ENCODE data around the gene BCLAF1. TPM values are rescaled to one million over a fixed set of nuclear protein-coding genes. Genes with fewer than 3 reads are reported as not detected.
"Not testable (repeated sequence)": the region's sequence is repeated elsewhere in the genome, so short reads cannot be mapped to it uniquely, and the experiment has no call there.

The BCLAF1 gene
- total and polyA plus RNA-seq, 2 donors (not counting 1 experiment from before 2014, with no cell fraction given) = 39.3 to 268 TPM

DNA sequence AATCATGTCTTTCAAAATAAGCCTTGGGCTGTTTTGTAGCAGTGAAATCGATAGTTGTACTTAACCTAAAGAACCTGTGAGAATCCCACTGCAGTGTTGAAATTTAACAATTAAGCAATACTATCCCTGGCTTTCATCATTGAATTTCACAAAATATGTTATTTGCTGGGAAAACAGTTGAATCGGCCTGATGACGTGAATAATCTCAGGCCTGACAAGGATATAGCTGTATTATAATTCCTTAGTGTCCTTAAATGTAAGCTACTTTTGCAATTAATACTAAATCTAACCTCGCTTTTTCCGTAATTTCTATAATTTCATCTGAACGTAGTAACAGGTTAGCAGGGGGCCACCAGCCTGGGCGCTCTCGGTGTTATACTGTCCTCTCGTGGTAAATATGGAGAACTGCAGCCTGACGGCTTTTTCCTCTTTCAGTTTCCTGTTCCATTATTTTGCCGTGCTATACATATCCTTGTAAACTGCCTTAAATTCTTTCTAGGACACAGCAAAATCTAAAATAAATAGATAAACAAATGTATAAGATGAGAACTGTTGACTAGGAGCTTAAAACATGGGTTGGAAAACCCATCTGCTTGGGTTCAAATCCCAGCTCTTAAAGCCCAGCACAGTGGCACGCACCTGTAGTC, 63.5 kb downstream of the BCLAF1 start:
- Histone ChIP-seq H3K9me3 (ENCODE audit: control extremely low read depth in 1 of 3, control insufficient read depth in 2 of 3, insufficient read depth in 1 of 3, low read length in 2 of 3) (no peaks in the 10 kb centered on the region), H3K36me3 (replicated peaks in 1 of 2; ENCODE audit: control extremely low read depth in 1 of 2, control insufficient read depth in 1 of 2, extremely low read depth in 1 of 2, insufficient read depth in 2 of 2, low read length in 1 of 2) (no peaks in the 10 kb centered on the region), H4K20me1 (ENCODE audit: control insufficient read depth, insufficient read depth, low read length, poor library complexity, severe bottlenecking) (no peaks in the 10 kb centered on the region), H3K4me3 (ENCODE audit: control extremely low read depth in 1 of 5, extremely low read depth in 1 of 5, insufficient read depth in 1 of 5, low read depth in 2 of 5, low read length in 4 of 5) (peak overlapping the region in 3 of 5 experiments; percentile 25 to 49 (median 38)), H3K9ac (ENCODE audit: low read length) (peak overlapping the region; percentile 53), H3K4me2 (replicated peaks; ENCODE audit: low read depth, low read length, poor library complexity, severe bottlenecking) (peak overlapping the region; percentile 74), H3K4me1 (ENCODE audit: control insufficient read depth in 2 of 2, insufficient read depth in 2 of 2, low read length in 2 of 2) (peaks cover 10 to 14% of the 10 kb centered on the region in 2 donors), H3K79me2 (ENCODE audit: control insufficient read depth, insufficient read depth, low read length) (no peaks in the 10 kb centered on the region), H3K27ac (ENCODE audit: low read length in 2 of 2) (no peak overlapping the region), H3K27me3 (replicated peaks in 1 of 4; ENCODE audit: control extremely low read depth in 1 of 4, control insufficient read depth in 3 of 4, insufficient read depth in 4 of 4, low read length in 3 of 4) (no peaks in the 10 kb centered on the region), H2AFZ (ENCODE audit: insufficient read depth, low read depth, low read length, poor library complexity, severe bottlenecking) (peak overlapping the region; percentile 75)
- POLR2A ChIA-PET = no interaction called here
- peak; percentile 79 for DNase-seq
- intact Hi-C loops (cut with micrococcal nuclease) = loop anchor here (1.0 kb wide), 5 partner anchors 317 to 775 kb away; no protein-coding TSS in a partner anchor
- 0% methylated on average over 4 of the region's 12 CpGs for WGBS (ENCODE audit: insufficient coverage)
- Mint-ChIP-seq H3K4me1 (peaks cover 12% of the 10 kb centered on the region), H3K27ac (no peak overlapping the region), H3K4me3 (peak overlapping the region; percentile 51), H3K27me3 (peaks cover 3% of the 10 kb centered on the region), H3K9me3 (ENCODE audit: insufficient read depth) (no peaks in the 10 kb centered on the region)
- TF ChIP-seq, protein P1, sequence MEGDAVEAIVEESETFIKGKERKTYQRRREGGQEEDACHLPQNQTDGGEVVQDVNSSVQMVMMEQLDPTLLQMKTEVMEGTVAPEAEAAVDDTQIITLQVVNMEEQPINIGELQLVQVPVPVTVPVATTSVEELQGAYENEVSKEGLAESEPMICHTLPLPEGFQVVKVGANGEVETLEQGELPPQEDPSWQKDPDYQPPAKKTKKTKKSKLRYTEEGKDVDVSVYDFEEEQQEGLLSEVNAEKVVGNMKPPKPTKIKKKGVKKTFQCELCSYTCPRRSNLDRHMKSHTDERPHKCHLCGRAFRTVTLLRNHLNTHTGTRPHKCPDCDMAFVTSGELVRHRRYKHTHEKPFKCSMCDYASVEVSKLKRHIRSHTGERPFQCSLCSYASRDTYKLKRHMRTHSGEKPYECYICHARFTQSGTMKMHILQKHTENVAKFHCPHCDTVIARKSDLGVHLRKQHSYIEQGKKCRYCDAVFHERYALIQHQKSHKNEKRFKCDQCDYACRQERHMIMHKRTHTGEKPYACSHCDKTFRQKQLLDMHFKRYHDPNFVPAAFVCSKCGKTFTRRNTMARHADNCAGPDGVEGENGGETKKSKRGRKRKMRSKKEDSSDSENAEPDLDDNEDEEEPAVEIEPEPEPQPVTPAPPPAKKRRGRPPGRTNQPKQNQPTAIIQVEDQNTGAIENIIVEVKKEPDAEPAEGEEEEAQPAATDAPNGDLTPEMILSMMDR (IDR thresholded peaks at IDR 0.05) = peak; percentile 100
- no peak for TF ChIP-seq EZH2 (IDR thresholded peaks at IDR 0.05; ENCODE audit: borderline replicate concordance, insufficient read depth, low read depth, low read length, poor library complexity, severe bottlenecking)
- peak; percentile 97 for ATAC-seq (ENCODE audit: low read depth)
- CTCF ChIA-PET = interaction anchor here (0.7 to 4.1 kb wide), 44 partner anchors 10 to 783 kb away, joined by 3 to 62 read pairs (median 5); partner anchors contain the start of gene MTFR2

DNA sequence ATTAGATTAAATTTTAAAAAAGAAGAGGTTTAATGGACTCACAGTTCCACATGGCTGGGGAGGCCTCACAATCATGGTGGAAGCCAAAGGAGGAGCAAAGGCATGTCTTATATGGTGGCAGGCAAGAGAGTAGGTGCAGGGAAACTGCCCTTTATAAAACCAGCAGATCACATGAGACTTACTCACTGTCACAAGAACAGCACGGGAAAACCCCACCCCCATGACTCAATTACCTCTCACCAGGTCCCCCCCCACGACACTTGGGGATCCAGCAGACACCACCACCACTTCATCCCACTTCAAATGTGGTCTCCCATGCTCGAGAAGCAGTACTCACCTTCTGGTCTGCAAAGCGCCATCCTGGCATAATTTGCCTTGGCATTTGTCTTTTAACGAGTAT, 64.2 kb downstream of the BCLAF1 start:
- ATAC-seq (ENCODE audit: low read depth) (no peak), DNase-seq (peak; percentile 22)
- POLR2A ChIA-PET = no interaction called here
- Histone ChIP-seq H3K4me2 (replicated peaks; ENCODE audit: low read depth, low read length, poor library complexity, severe bottlenecking) (no peak overlapping the region), H3K79me2 (ENCODE audit: control insufficient read depth, insufficient read depth, low read length) (no peaks in the 10 kb centered on the region), H3K9me3 (ENCODE audit: control extremely low read depth in 1 of 3, control insufficient read depth in 2 of 3, insufficient read depth in 1 of 3, low read length in 2 of 3) (no peaks in the 10 kb centered on the region), H4K20me1 (ENCODE audit: control insufficient read depth, insufficient read depth, low read length, poor library complexity, severe bottlenecking) (no peaks in the 10 kb centered on the region), H3K36me3 (replicated peaks in 1 of 2; ENCODE audit: control extremely low read depth in 1 of 2, control insufficient read depth in 1 of 2, extremely low read depth in 1 of 2, insufficient read depth in 2 of 2, low read length in 1 of 2) (no peaks in the 10 kb centered on the region), H2AFZ (ENCODE audit: insufficient read depth, low read depth, low read length, poor library complexity, severe bottlenecking) (peak overlapping the region; percentile 75), H3K4me1 (ENCODE audit: control insufficient read depth in 2 of 2, insufficient read depth in 2 of 2, low read length in 2 of 2) (peaks cover 10 to 14% of the 10 kb centered on the region in 2 donors), H3K27me3 (replicated peaks in 1 of 4; ENCODE audit: control extremely low read depth in 1 of 4, control insufficient read depth in 3 of 4, insufficient read depth in 4 of 4, low read length in 3 of 4) (no peaks in the 10 kb centered on the region), H3K27ac (ENCODE audit: low read length in 2 of 2) (no peak overlapping the region), H3K9ac (ENCODE audit: low read length) (no peak overlapping the region), H3K4me3 (ENCODE audit: control extremely low read depth in 1 of 5, extremely low read depth in 1 of 5, insufficient read depth in 1 of 5, low read depth in 2 of 5, low read length in 4 of 5) (no peak overlapping the region)
- TF ChIP-seq, protein P1 (IDR thresholded peaks at IDR 0.05) = no peak
- TF ChIP-seq EZH2 (IDR thresholded peaks at IDR 0.05; ENCODE audit: borderline replicate concordance, insufficient read depth, low read depth, low read length, poor library complexity, severe bottlenecking) = no peak
- H3K27me3 Mint-ChIP-seq = peaks cover 3% of the 10 kb centered on the region
- H3K27ac Mint-ChIP-seq = no peak overlapping the region
- 60% methylated on average over 2 of the region's 5 CpGs for WGBS (ENCODE audit: insufficient coverage)
- peaks cover 12% of the 10 kb centered on the region for H3K4me1 Mint-ChIP-seq
- CTCF ChIA-PET = interaction anchor here (0.8 to 4.1 kb wide), 36 partner anchors 8 to 783 kb away, joined by 3 to 62 read pairs (median 6); partner anchors contain the start of gene MTFR2
- H3K4me3 Mint-ChIP-seq = no peak overlapping the region
- intact Hi-C loops (cut with micrococcal nuclease) = no loop called here
- H3K9me3 Mint-ChIP-seq (ENCODE audit: insufficient read depth) = peaks cover under 1% of the 10 kb centered on the region

DNA sequence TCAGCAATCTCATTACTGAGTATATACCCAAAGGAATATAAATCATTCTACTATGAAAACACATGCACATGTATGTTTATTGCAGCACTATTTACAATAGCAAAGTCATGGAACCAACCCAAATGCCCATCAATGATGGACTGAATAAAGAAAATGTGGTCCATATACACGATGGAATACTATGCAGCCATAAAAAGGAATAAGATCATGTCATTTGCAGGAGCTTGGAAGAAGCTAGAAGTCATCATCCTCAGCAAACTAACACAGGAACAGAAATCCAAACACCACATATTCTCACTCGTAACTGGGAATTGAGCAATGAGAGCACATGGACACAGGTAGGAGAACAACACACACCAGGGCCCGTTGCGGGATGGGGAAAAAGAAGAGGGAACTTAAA, 64.7 kb downstream of the BCLAF1 start:
- H3K4me2 ChIP-seq (replicated peaks; ENCODE audit: low read depth, low read length, poor library complexity, severe bottlenecking); DNase-seq; H3K79me2 ChIP-seq (ENCODE audit: control insufficient read depth, insufficient read depth, low read length); H3K27ac ChIP-seq (ENCODE audit: low read length in 2 of 2); intact Hi-C loops (cut with micrococcal nuclease); ATAC-seq (ENCODE audit: low read depth); H4K20me1 ChIP-seq (ENCODE audit: control insufficient read depth, insufficient read depth, low read length, poor library complexity, severe bottlenecking); H3K9me3 ChIP-seq (ENCODE audit: control extremely low read depth in 1 of 3, control insufficient read depth in 2 of 3, insufficient read depth in 1 of 3, low read length in 2 of 3); POLR2A ChIA-PET; H2AFZ ChIP-seq (ENCODE audit: insufficient read depth, low read depth, low read length, poor library complexity, severe bottlenecking); H3K9me3 Mint-ChIP-seq (ENCODE audit: insufficient read depth); H3K4me3 Mint-ChIP-seq; H3K9ac ChIP-seq (ENCODE audit: low read length); H3K27me3 ChIP-seq (replicated peaks in 1 of 4; ENCODE audit: control extremely low read depth in 1 of 4, control insufficient read depth in 3 of 4, insufficient read depth in 4 of 4, low read length in 3 of 4); H3K36me3 ChIP-seq (replicated peaks in 1 of 2; ENCODE audit: control extremely low read depth in 1 of 2, control insufficient read depth in 1 of 2, extremely low read depth in 1 of 2, insufficient read depth in 2 of 2, low read length in 1 of 2); H3K27me3 Mint-ChIP-seq; H3K4me3 ChIP-seq (ENCODE audit: control extremely low read depth in 1 of 5, extremely low read depth in 1 of 5, insufficient read depth in 1 of 5, low read depth in 2 of 5, low read length in 4 of 5); H3K27ac Mint-ChIP-seq: not testable (repeated sequence)
- H3K4me1 Mint-ChIP-seq = peaks cover 12% of the 10 kb centered on the region
- CTCF ChIA-PET = interaction anchor here (0.8 to 1.4 kb wide), 7 partner anchors 9 to 774 kb away, joined by 3 to 4 read pairs (median 3); no protein-coding TSS in a partner anchor
- peaks cover 10 to 14% of the 10 kb centered on the region in 2 donors for H3K4me1 ChIP-seq (ENCODE audit: control insufficient read depth in 2 of 2, insufficient read depth in 2 of 2, low read length in 2 of 2)
- no CpG with 5 or more reads among the region's 4 CpGs for WGBS (ENCODE audit: insufficient coverage)
